22Rv1 (cell line): ENCODE measurements around the gene MAST4.
"Not testable (repeated sequence)": the region's sequence is repeated elsewhere in the genome, so short reads cannot be mapped to it uniquely, and the experiment has no call there.

Source experiments
- H3K27ac ChIP-seq: fragments of 450-650 bp; 2 replicates; pipeline ENCODE4 v1.5.1; 2017
- CTCF ChIP-seq: fragments of 450-650 bp; IDR thresholded peaks from 2 replicates; pipeline ENCODE4 v1.5.1; 2017; ENCODE audit warnings: mild to moderate bottlenecking
- ZFX ChIP-seq: fragments of 450-650 bp; IDR thresholded peaks from 2 replicates; pipeline ENCODE4 v1.6.1; 2017; ENCODE audit warnings: antibody characterized with exemption, borderline replicate concordance

MAST4 gene

GRCh38 chr5:66741394-66741793 is 145.2 kb downstream of the MAST4 start:
- H3K27ac ChIP-seq = no peak overlapping the region; the same call in 1 of the 2 replicates
- TF ChIP-seq CTCF (no peak), ZFX (no peak)

- TF ChIP-seq ZFX (no peak), CTCF (peak; percentile 66)
- H3K27ac ChIP-seq = no peak overlapping the region; the same call in 1 of the 2 replicates
Observed at GRCh38 chr5:66742083-66742895, 146.1 kb downstream of the MAST4 start.

- TF ChIP-seq ZFX (no peak), CTCF (no peak)
- no peak overlapping the region for H3K27ac ChIP-seq
Observed at GRCh38 chr5:66742896-66743247, 146.7 kb downstream of the MAST4 start.

GRCh38 chr5:66743344-66743743 is 147.2 kb downstream of the MAST4 start:
- no peak for TF ChIP-seq CTCF
- TF ChIP-seq ZFX = no peak

GRCh38 chr5:66744040-66744439 is 147.8 kb downstream of the MAST4 start:
- no peak for TF ChIP-seq ZFX
- no peak overlapping the region for H3K27ac ChIP-seq

More at GRCh38 chr5:66743344-66743743, 147.2 kb downstream of the MAST4 start:
- no peak overlapping the region for H3K27ac ChIP-seq

- no peak overlapping the region for H3K27ac ChIP-seq
- no peak for TF ChIP-seq CTCF
- no peak for TF ChIP-seq ZFX
Observed at GRCh38 chr5:66745297-66745696, 149.1 kb downstream of the MAST4 start.

- H3K27ac ChIP-seq = no peak overlapping the region
- TF ChIP-seq CTCF (no peak), ZFX (no peak)
Observed at GRCh38 chr5:66747607-66748006, 151.4 kb downstream of the MAST4 start.

- H3K27ac ChIP-seq = not testable (repeated sequence)
Observed at GRCh38 chr5:66752668-66753067, 156.5 kb downstream of the MAST4 start.
